ENCODE data around the gene GBA3.

GBA3 gene

DNA sequence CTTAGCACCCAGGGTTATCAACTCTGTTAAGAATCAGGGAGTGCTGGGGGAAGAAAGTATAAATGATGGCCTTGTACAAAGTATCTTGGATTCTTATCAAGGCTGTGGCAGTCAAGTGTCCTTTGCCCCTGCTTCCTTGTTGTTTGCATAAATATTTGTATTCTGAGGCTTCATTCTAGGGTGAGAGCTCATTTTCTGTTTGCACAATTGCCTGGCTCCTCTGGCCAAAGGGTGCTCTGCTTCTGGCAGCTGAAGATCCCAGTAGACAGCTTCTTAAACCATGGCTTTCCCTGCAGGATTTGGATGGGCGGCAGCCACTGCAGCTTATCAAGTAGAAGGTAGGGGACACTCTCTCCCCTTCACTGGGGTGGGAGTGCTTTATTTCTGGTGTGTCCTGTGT is at the start of gene GBA3:
Gene GBA3, plus strand, starts transcription at position 202 of the 400 bp plus-strand sequence.
- DNase-seq: no peak

DNA sequence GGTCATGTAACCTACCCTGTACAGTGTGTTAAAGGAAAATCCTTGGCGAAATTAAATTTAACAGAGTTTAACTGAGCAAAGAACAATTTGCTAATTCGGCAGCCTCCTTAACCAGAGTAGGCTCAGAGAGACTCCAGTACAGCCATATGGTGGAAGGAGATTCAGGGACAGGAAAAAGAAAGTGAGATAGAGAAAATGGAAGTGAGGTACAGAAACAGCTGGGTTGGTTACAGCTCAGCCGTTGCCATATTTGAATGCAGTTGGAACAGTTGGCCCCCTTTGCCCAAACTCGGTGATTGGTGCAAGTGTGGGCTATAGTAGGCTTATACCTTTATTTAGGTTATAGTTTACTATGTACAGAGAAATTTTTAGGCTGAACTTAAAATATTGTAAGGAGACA is 48.8 kb upstream of the GBA3 start:
- DNase-seq: no peak

DNA sequence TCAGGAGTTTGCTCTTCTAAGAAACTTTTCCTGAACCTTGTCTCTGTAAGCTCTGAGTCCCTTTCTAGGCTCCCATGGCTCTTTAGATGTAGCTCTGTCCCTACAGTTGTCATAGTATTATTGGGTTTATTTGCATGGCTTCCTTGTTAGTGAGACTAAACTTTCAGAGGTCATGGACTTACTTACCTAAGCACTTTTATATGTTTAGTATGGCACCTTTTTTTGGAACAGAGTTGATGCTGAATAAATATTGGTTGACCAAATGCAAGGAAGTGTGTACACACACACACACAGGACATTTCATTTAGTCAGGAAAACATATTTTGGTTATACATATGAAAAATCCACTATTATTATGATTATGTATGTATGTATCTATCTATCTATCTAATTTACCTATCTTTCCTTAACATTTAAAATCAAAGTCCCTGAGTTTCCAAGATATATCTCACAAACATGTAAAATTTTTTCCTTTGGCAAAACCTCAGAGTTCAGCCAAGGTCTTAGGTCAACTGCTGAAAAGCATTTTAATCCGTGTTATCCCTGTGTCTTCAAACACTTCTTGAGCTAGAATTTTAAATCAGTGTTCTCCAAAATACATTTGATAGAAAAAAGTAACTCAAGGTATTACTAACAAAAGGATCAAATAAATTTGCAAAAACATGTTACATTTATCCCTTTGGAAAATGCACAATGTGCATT is 47.1 kb upstream of the GBA3 start:
- DNase-seq: no peak

DNA sequence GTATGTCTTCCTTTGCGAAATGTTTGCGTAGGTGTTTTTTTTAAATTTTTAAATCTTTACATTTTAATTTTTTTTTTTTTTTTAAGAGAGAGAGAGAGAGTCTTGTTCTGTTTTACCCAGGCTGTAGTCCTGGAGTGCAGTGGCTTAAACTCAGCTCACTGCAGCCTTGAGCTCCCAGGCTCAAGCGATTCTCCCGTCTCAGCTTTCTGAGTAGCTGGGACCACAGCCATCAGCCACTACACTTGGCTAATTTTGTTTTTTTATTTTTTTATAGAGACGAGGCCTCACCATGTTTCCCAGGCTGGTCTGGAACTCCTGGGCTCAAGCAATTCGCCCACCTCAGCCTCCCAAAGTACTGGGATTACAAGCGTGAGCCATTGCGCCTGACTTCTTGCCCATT is 43.7 kb upstream of the GBA3 start:
- no peak for DNase-seq

DNA sequence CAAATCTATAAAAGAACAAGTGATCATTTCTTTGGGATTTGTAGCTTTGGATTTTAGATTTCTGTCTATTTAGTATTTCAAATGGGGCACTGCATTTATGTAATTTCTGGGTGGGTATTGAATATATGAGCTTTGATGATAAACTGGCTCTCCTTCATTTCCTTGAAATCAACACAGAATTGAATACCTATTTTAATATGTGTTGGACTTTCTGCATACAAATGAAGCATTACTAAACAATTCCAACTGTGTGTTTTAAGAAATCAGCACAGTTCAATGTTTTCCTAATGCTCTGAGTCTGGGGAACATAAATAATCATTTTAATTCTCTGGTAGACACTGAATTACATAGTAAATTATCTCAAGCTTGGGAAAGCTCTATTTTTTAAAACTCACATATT is 42.0 kb upstream of the GBA3 start:
- no peak for DNase-seq

DNA sequence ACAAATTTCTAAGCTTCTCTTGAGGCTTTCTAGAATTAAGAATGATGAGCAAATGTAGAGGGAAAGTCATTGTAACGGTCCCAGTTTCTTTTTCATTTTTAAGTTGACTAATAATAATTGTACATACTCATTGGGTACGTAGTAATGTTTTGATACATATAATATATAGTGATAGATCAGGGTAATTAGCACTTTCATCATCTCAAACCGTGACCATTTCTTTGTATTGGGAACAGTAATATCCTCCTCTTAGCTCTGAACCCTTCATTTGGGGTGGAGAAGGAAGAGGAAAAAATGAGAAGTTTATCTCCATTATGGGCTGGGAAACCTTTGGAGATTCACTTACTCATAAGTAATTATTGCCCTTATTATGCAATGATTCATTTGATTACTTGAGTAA is 39.0 kb upstream of the GBA3 start:
- DNase-seq: no peak

DNA sequence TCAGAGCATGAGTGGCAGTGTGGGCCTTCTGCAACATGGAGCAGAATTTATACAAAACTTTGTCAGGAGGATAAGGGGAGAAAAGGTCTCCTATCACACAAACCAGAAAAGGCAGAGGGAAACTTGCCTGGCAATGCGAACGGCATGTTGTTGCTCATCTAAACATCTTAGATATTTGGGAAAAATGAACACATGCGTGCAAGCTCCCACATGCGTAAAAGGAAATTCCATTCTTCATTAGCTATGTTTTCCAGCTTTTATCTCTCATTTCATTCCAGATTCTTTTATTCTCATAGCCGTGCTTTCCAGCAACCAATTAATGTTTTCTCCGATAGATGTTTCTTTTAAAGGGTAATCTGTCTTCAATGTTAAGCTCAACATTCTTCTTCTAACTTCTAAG is 31.3 kb upstream of the GBA3 start:
- DNase-seq: no peak

DNA sequence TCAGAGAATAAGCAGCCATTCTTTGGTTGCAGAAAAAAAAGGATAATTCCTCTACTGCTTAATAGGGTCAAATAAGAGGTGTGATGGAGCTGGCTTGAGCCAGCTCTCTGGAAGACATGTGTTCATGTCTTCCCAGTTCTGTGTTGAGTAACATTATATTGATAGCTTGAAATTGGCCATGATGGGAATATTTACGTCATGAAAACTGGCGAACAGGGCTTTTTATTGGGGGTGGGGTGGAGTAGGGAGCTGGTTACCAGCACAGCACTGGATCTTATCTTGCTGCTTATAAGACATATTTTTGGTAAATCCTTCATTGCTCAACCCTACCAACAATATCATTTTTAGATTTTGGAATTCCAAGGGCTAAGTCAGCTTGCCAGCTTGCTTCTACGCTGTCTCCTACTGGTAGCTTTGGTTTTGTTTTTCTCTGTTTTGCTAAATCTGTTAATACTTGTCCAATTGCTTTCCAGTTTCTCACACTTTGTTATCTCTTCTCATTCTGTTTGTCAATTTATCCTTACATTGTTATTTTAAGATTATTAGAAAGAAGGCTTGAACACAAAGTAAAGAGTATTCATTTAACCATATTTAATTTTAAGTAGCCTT is 25.3 kb upstream of the GBA3 start:
- DNase-seq: no peak

DNA sequence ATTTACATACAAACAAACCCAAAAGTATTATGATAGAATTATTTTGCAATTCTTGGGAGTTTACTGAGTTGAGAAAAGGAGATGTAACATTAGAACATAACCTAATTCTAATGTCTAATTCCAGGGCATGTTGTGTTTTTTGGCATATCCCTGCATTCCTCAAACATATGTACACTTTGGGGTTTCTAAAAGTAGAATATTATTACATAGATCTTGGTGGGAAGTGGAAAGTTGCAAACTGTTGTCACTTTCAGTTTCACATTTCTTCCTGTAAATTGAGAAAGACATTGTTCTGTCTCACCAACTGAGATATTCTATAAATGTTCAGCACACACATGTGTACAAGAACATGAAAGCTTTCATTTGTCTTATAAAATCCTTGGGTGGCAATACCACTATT is 24.4 kb upstream of the GBA3 start:
- no peak for DNase-seq

DNA sequence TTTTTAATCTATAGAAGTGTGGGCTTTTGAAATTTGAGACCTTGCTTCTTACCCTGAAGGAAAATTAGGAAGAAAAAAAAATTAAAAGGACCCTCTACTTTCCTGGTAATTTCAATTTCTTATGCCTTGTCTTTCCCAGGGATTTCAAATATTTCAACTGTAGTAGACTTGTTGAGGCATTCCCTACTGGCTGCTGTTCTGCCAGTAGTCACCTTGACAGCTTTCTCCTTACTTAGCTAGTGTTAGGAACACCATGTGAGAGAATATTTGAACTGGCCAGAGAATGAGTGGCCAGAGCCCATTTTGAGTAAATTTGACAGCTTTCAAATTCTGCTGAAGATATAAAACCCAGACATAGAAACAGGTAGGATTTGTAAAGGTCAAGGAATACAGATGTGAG is 24.0 kb upstream of the GBA3 start:
- DNase-seq: no peak

DNA sequence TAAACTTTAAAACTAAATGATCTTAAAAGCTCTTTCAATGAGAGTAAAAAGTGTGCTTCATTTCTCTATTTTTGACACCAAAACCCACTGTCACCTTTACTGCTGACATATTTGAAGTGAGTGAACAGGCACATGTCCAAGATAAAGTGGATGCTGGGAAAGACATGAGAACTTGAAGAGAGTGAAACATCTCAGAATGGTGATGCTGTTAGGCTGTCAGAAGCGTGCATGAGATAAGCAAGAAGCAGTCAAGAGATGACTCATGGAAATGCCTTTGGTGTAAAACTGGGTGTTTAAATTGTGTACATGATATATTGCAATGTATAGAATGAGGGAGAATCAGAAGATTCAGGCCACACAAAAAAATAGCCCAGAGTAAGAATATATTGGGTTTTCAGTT is 21.8 kb upstream of the GBA3 start:
- no peak for DNase-seq

DNA sequence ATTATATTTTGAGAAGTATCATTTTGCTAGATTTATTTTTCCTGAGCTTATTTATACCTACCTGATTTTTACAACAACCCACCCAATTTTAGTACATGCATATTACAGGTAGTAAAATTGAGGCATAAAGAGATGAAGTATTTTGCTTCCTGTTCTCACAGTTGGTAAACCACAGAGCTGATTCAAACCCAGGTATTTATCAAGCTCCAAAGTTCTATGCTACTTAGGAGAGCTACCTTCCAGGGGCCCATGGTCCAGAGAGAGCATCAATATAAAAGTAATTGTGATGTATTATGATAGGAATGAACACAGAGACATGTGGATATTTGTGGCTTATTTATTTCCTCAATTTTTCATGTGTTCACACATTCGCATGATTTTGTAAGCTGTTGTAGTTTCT is 20.2 kb upstream of the GBA3 start:
- no peak for DNase-seq

DNA sequence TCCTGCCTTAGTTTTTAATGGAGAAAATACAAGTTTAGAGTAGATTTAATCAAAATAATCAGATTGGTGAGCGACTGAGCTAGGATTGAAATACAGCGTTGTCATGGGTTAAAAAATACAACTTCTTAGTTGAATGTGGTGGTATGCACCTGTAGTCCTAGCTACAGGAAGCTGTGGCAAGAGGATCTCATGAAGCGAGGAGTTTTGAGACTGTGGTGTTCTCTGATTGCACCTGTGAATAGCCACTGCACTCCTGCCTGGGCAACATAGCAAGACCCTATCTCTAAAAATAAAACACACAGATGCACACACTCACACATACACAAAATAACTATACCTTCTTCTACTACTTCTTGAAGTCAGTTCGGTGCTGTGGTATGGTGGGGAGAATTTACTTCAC is 19.8 kb upstream of the GBA3 start:
- no peak for DNase-seq

DNA sequence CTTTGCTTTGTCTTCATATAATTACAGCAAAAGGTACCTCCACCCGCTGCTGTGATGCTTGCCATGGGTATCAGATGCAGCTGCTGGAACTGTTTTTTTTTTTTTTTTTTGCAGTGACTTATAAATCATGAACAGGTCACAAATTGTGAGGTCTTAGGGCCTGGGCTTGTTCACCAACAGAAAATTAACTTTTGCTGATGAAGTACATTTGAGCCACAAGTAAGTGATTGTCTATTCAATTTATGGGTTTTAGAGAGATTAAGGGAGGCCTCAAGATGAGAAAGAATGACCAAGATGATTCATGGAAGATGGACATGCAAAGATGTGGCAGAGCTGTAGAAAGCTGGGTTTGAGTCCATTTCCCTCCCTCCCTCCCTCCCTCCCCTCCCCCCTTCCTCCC is 18.0 kb upstream of the GBA3 start:
- DNase-seq: no peak

DNA sequence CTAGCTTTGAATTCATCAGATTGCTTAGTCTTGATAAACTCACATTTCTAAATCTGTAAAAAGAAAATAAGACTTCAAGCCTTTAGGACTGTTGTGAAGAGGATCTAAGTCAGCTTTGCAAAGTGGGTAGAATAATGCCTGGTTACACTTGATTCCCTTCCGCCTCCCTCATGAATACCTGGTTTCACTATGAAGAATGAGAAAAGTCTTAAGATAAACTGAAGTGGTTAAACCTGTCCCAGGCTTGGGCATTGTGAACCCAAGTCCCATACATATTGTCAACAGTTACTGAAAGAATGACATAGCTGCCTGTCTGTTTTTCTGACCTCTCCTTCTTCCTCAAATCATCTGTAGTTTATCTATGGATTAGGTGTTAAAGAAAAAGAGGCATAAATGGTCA is 16.7 kb upstream of the GBA3 start:
- DNase-seq: no peak

DNA sequence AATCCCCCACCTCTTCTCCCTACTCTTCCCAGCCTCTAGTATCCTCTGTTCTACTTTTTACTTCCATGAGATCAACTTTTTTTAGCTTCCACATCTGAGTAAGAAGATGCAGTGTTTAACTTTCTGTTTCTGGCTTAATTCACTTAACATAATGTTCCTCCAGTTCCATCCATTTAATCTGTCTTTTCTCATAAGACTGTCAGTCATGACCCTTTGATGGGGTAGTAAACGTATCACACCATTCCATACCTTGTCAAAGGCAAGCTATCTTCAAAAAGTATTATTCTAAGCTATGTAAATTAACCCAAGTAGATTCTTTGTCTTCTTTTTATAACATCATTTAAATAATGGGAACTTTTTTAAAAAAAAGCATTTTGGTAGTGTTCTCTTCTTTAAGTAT is 15.0 kb upstream of the GBA3 start:
- DNase-seq: no peak

DNA sequence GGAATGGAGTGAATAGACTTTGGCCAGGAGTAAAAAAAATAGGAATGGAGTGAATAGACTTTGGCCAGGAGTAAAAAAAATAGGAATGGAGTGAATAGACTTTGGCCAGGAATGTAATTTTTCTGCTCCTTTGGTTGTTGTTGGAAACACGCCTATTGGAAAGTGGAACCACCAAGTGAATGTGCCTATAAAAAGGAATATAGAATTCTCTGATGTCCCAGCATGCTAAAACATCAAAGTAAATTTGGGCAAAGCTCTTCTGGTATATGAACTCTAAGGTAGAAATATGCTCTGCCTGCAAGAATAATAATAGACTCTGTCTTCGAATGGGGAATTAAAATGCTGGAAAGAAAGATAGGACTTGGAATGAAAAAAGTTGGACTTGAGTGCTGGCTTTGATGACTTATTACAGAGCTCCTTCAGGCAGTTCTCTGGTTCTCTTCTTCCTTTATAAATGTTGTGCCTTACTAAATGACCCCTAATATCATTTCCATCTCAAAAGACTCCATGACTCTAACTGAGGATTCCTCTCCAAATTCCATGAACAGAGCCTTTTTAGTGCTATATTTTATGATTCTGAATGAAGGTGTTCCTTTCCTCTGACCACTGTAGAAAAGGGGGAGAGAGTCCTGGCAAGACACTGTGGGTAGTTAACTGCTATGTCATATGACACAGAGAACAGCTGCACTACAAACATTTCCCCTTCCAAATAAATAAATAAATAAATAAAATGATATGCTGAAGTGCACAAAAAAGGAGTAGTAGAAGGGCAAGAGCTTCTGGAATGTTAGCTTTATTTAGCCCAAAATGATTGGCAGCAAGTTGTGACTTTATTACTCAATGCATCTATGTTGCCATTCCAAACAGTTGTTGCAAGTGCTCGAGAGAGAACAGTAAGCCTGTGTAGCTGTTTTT is 13.5 kb upstream of the GBA3 start:
- DNase-seq: no peak

DNA sequence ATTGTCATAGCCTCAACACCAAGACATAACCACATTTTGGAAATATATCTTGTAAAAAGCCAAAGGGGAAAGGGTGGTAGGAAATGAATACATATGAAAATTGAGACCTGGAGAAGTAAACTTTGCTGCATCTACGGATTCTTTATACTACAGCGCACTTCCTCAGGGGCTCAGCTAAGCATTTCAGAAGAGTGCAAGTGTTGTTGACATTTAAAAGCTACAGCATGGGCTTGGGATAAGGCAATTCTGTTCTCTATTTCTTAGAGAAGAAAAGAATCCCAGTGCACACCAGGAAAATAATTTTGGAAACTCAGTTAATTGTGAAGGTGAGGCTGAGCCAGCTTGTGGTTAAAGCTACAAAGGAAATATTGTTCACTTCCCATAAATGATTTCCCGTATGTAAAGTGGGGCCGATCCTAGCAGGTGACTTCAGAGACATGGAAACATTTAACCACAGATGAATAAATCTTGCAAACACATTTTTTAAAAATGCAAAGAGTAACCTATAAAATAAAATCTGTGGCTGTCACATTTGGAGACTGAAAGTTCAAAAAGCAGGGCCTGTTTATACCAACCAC is 12.6 kb upstream of the GBA3 start:
- DNase-seq: no peak

DNA sequence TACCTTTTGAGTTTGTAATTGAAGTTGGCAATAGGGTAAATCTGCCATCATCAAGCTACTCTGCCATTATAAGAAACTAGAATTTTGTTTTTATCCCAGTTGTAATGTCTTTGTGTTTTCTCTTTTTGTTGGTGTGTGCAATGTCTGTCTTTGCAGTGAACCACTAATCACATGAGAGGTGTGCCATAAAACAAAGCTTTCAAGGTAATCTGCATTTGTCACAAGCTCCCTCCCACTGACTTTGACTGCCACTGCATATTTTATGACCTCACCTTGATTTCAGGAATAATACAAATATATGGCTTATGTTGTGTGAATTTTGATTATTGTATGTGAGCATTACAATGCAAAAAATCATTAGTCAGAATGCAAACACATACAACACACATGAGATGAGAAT is 9.0 kb upstream of the GBA3 start:
- DNase-seq: no peak

DNA sequence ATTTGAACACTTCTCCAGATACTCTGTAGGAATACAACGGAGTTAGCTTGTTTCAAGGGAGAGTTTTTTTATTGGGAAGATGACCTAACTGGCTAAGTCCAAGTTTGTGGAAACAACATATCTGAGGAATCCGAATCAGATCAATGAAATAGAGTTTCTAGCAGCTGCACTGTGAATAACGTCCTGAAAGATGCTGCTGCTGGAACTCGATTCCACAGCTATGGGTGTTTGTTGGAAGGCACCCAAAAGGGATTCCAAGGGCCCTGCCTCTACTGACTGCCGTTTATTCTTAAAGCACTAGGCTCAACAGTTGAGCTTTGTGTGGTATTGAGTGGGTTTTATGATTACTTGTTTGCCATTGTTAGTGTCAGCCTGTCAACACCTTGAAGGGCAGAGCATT is 6.6 kb upstream of the GBA3 start:
- DNase-seq: no peak

DNA sequence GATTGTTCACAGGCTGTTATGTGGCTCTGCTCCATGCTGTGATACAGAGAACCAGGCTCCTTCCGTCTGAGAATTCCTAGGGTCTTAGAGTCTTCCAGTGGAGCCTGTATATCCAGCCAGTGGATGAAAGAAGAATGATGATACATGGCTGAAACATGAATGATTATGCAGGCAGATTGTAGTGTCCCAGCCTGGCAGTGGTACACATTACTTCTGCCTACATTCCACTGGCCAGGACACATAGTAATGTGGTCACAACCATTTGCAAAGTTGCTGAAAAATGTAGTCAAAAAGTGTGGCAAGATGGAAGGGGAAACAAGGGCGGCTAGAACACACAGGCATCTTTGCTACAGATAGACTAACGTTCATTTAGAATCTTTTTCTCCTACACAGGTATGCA is 4.5 kb upstream of the GBA3 start:
- no peak for DNase-seq

DNA sequence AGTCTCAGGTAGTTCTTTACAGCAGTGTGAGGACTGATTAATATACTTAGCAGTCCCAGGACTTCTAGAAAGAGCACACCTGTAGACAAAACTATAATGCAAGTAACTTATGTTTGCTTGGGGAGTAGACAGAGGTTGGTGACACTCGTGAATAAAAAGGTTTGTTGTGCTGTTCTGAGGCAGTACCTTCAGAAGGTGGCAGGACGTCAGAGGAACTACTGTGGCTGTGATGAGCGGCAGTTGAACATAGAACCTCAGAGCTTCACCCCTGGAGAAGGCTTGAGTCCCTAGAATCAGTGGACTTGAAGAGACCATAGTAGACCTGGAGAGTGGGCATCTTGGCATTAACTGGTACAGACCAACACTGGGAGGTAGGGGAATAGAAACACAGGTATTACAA is 3.3 kb upstream of the GBA3 start:
- no peak for DNase-seq

DNA sequence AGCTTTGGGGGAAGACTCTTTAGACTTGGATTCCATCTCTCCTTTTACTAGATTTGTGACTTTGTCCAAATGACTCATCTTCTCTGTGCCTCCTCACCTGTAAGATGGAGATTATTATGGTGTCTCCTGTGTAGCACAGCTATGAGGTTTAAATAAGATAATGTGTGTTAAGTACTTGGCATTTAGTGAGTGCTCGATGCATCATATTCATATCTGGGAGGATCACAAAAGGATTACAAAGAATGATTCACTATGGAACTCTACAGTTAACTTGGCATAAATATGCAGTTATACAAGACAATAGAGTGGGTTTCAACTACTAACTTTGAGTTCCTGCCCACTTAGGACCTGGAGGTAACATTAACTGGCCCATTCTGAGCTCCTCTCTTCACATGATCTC is 2.3 kb downstream of the GBA3 start:
- DNase-seq: no peak

DNA sequence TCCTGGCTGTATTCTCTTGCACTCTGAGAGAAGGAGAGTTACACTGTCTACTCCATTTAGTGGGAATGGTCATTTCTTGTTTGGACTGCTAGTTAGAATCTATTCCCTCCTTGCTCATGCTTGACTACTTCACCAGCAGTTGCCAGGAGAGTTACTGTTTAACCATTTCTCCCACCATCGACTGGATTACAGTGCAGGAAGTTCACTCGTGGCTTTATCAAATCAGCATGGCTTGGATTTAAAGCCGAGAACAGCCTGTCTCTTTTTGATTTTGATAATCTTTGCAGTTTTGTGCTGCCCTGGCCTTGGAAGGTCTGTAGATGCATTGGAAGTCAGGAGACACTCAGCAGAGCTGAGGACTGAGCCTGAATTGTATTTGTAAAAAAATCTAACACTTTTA is 3.2 kb downstream of the GBA3 start:
- no peak for DNase-seq

All from CD4-positive, alpha-beta T cell treated with Interleukin-1 beta for 1 hour (primary cell).